ENCODE measurements around the gene NQO1. TPM values are rescaled to one million over a fixed set of nuclear protein-coding genes. Genes with fewer than 3 reads are reported as not detected.

Gene NQO1
- polyA plus RNA-seq, 1 experiment: 731 TPM

GRCh38 chr16:69748694-69749345, 22.5 kb upstream of the NQO1 start:
- Histone ChIP-seq H3K27me3 (ENCODE audit: control insufficient read depth, insufficient read depth, low read length) (no peaks in the 10 kb centered on the region), H3K36me3 (ENCODE audit: control insufficient read depth, insufficient read depth, low read length) (peaks cover 33% of the 10 kb centered on the region), H3K4me3 (ENCODE audit: low read depth, low read length) (no peak overlapping the region)
- ChIA-PET CTCF (interaction anchor here (0.6 kb wide), 1 partner anchor 178 kb away, joined by 3 read pairs; no protein-coding TSS in a partner anchor), POLR2A (no interaction called here)
- DNase-seq (ENCODE audit: low read depth): no peak
- no peak for TF ChIP-seq CTCF (IDR thresholded peaks at IDR 0.05; ENCODE audit: insufficient read depth, low read depth, low read length)

- no peak for DNase-seq (ENCODE audit: low read depth)
- no peak overlapping the region for H3K4me3 ChIP-seq (ENCODE audit: low read depth, low read length)
- H3K27me3 ChIP-seq (ENCODE audit: control insufficient read depth, insufficient read depth, low read length): no peaks in the 10 kb centered on the region
- TF ChIP-seq CTCF (IDR thresholded peaks at IDR 0.05; ENCODE audit: insufficient read depth, low read depth, low read length): no peak
- POLR2A ChIA-PET: no interaction called here
- CTCF ChIA-PET: no interaction called here
- H3K36me3 ChIP-seq (ENCODE audit: control insufficient read depth, insufficient read depth, low read length): peaks cover 42% of the 10 kb centered on the region
These were observed 20.8 kb upstream of the NQO1 start for GRCh38 chr16:69747115-69747514.

- H3K36me3 ChIP-seq (ENCODE audit: control insufficient read depth, insufficient read depth, low read length): peaks cover 40% of the 10 kb centered on the region
- H3K4me3 ChIP-seq (ENCODE audit: low read depth, low read length): no peak overlapping the region
- no peak for TF ChIP-seq CTCF (IDR thresholded peaks at IDR 0.05; ENCODE audit: insufficient read depth, low read depth, low read length)
- no peaks in the 10 kb centered on the region for H3K27me3 ChIP-seq (ENCODE audit: control insufficient read depth, insufficient read depth, low read length)
- CTCF ChIA-PET: interaction anchor here (1.0 to 1.8 kb wide), 2 partner anchors 9 to 185 kb away, joined by 3 to 11 read pairs; partner anchors contain the start of gene NOB1
- no peak for DNase-seq (ENCODE audit: low read depth)
- POLR2A ChIA-PET: no interaction called here
These were observed 19.6 kb upstream of the NQO1 start for GRCh38 chr16:69745959-69746358.

- no peak for TF ChIP-seq CTCF (IDR thresholded peaks at IDR 0.05; ENCODE audit: insufficient read depth, low read depth, low read length)
- POLR2A ChIA-PET: no interaction called here
- Histone ChIP-seq H3K27me3 (ENCODE audit: control insufficient read depth, insufficient read depth, low read length) (no peaks in the 10 kb centered on the region), H3K4me3 (ENCODE audit: low read depth, low read length) (no peak overlapping the region), H3K36me3 (ENCODE audit: control insufficient read depth, insufficient read depth, low read length) (peaks cover 42% of the 10 kb centered on the region)
- DNase-seq (ENCODE audit: low read depth): no peak
- CTCF ChIA-PET: interaction anchor here (1.0 to 1.8 kb wide), 2 partner anchors 10 to 185 kb away, joined by 3 to 11 read pairs; partner anchors contain the start of gene NOB1
These were observed 18.9 kb upstream of the NQO1 start for GRCh38 chr16:69745232-69745612.

GRCh38 chr16:69744363-69745231, 18.2 kb upstream of the NQO1 start:
- ChIA-PET CTCF (interaction anchor here (1.8 kb wide), 1 partner anchor 10 kb away, joined by 11 read pairs; the partner anchor contains the start of gene NOB1), POLR2A (no interaction called here)
- TF ChIP-seq CTCF (IDR thresholded peaks at IDR 0.05; ENCODE audit: insufficient read depth, low read depth, low read length): no peak
- Histone ChIP-seq H3K4me3 (ENCODE audit: low read depth, low read length) (no peak overlapping the region), H3K36me3 (ENCODE audit: control insufficient read depth, insufficient read depth, low read length) (peaks cover 43% of the 10 kb centered on the region), H3K27me3 (ENCODE audit: control insufficient read depth, insufficient read depth, low read length) (no peaks in the 10 kb centered on the region)
- no peak for DNase-seq (ENCODE audit: low read depth)
